Testis (tissue), 2 donors: ENCODE results near the gene HPSE2.

Experiments
- CTCF ChIP-seq, 3 experiments: fragments of 450-650 bp in 2 of 3; fragments of 200-600 bp in 1 of 3; sonication (generic) in 1 of 3; IDR thresholded peaks; one replicate each; pipeline ENCODE4 v1.5.1; 2016 to 2019; ENCODE audit warnings: antibody characterized with exemption in 3 of 3, mild to moderate bottlenecking in 2 of 3, moderate library complexity in 1 of 3
- POLR2A ChIP-seq: fragments of 450-650 bp; IDR thresholded peaks from one replicate; pipeline ENCODE4 v1.6.1; 2017; ENCODE audit warnings: antibody characterized with exemption, mild to moderate bottlenecking, moderate library complexity

GRCh38 chr10:98684019-98684899, 551.4 kb downstream of the HPSE2 start:
- TF ChIP-seq CTCF (IDR thresholded peaks at IDR 0.05) = no peak
- TF ChIP-seq POLR2A = no peak
